GM18951 (cell line): ENCODE measurements around the gene GRB10.

Experiments
- POLR2A ChIP-seq: IDR thresholded peaks from 4 replicates; pipeline ENCODE4 v1.6.1; 2011; ENCODE audit warnings: mild to moderate bottlenecking; ENCODE audit not compliant: insufficient read length, insufficient read depth; ENCODE audit errors: extremely low read depth
- in situ Hi-C: fragments of 300-500 bp; cut with MboI; formaldehyde crosslinking; loops from one replicate; pipeline ENCODE4 v1.12.0; 2022; ENCODE audit warnings: low sequenced_read_pairs, mixed read lengths, inconsistent platforms; ENCODE audit not compliant: unreplicated experiment

Gene GRB10

GRCh38 chr7:50795253-50795652, 12.6 kb upstream of the GRB10 start:
- in situ Hi-C loops = no loop called here
- TF ChIP-seq POLR2A = no peak

- in situ Hi-C loops = no loop called here
- TF ChIP-seq POLR2A = no peak
Observed at GRCh38 chr7:50793947-50794570, 11.4 kb upstream of the GRB10 start.

GRCh38 chr7:50793120-50793946, 10.6 kb upstream of the GRB10 start:
- no peak for TF ChIP-seq POLR2A
- in situ Hi-C loops = no loop called here

- no peak for TF ChIP-seq POLR2A
- in situ Hi-C loops = no loop called here
Observed at GRCh38 chr7:50792342-50793119, 9.8 kb upstream of the GRB10 start.

- no peak for TF ChIP-seq POLR2A
- in situ Hi-C loops = no loop called here
Observed at GRCh38 chr7:50791938-50792341, 9.2 kb upstream of the GRB10 start.

- no peak for TF ChIP-seq POLR2A
- in situ Hi-C loops = no loop called here
Observed at GRCh38 chr7:50791363-50791937, 8.8 kb upstream of the GRB10 start.

- no peak for TF ChIP-seq POLR2A
- in situ Hi-C loops = no loop called here
Observed at GRCh38 chr7:50790381-50790780, 7.7 kb upstream of the GRB10 start.

- no peak for TF ChIP-seq POLR2A
- in situ Hi-C loops = no loop called here
Observed at GRCh38 chr7:50788382-50788781, 5.7 kb upstream of the GRB10 start.

- in situ Hi-C loops = no loop called here
- TF ChIP-seq POLR2A = no peak
Observed at GRCh38 chr7:50787825-50788224, 5.1 kb upstream of the GRB10 start.

- TF ChIP-seq POLR2A = no peak
- in situ Hi-C loops = no loop called here
Observed at GRCh38 chr7:50785346-50785745, 2.6 kb upstream of the GRB10 start.

- TF ChIP-seq POLR2A = no peak
- in situ Hi-C loops = no loop called here
Observed at GRCh38 chr7:50783801-50784507, 1.3 kb upstream of the GRB10 start.

GRCh38 chr7:50783303-50783702, 607 bp upstream of the GRB10 start:
- in situ Hi-C loops = no loop called here
- TF ChIP-seq POLR2A = no peak
